ENCODE results near the gene PDE3B.
A peak's percentile ranks its signal among the peaks of the same experiment; 100 is the strongest.
"Not testable (repeated sequence)": the region's sequence is repeated elsewhere in the genome, so short reads cannot be mapped to it uniquely, and the experiment has no call there.

PDE3B gene

DNA sequence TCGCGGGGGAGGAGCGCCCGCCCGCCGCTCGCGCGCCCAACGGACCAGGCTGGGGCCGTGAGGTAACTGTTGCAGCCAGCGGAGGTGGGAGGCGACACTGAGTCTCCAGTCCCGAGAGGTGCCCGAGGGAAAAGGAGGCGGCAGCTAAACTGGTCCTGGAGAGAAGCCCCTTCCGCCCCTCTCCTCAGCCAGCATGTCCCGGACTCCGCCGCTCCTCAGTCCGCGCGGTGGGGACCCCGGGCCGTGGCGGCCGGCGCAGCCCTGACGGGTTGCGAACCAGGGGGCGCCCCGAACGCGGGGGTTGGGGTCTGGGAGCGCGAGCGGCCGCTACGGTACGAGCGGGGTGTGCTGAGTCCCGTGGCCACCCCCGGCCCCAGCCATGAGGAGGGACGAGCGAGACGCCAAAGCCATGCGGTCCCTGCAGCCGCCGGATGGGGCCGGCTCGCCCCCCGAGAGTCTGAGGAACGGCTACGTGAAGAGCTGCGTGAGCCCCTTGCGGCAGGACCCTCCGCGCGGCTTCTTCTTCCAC, at the start of gene PDE3B:
Gene PDE3B (plus strand): TSS at position 108 of the 529 bp plus-strand sequence. CDS start 272 bp downstream, at position 380.
- peak; percentile 81 for ATAC-seq

DNA sequence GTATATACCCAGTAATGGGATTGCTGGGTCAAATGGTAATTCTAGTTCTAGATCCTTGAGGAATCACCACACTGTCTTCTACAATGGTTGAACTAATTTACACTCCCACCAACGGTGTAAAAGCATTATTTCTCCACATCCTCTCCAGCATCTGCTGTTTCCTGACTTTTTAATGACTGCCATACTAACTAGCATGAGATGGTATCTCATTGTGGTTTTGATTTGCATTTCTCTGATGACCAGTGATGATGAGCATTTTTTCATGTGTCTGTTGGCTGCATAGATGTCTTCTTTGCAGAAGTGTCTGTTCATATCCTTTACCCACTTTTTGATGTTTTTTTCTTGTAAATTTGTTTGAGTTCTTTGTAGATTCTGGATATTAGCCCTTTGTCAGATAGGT, 48.3 kb upstream of the PDE3B start:
- not testable (repeated sequence) for ATAC-seq

More for the DNA sequence above, at the start of gene PDE3B:
- no peak for TF ChIP-seq RARB (CRISPR knock-in tag; IDR thresholded peaks at IDR 0.05)
- no peak for TF ChIP-seq ZNF8 (CRISPR knock-in tag; IDR thresholded peaks at IDR 0.05)
- TF ChIP-seq ARNTL (CRISPR knock-in tag; IDR thresholded peaks at IDR 0.05; ENCODE audit: borderline replicate concordance, low read depth): no peak
- TF ChIP-seq CSDC2 (CRISPR knock-in tag; IDR thresholded peaks at IDR 0.05): peak; percentile 67; the same call in 1 of the 2 replicates
- no peak for TF ChIP-seq ISL1 (CRISPR knock-in tag; IDR thresholded peaks at IDR 0.05)
- TF ChIP-seq, protein P1, sequence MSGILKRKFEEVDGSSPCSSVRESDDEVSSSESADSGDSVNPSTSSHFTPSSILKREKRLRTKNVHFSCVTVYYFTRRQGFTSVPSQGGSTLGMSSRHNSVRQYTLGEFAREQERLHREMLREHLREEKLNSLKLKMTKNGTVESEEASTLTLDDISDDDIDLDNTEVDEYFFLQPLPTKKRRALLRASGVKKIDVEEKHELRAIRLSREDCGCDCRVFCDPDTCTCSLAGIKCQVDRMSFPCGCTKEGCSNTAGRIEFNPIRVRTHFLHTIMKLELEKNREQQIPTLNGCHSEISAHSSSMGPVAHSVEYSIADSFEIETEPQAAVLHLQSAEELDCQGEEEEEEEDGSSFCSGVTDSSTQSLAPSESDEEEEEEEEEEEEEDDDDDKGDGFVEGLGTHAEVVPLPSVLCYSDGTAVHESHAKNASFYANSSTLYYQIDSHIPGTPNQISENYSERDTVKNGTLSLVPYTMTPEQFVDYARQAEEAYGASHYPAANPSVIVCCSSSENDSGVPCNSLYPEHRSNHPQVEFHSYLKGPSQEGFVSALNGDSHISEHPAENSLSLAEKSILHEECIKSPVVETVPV (CRISPR knock-in tag; IDR thresholded peaks at IDR 0.05): no peak
- TF ChIP-seq SNAI2 (CRISPR knock-in tag; IDR thresholded peaks at IDR 0.05): no peak

DNA sequence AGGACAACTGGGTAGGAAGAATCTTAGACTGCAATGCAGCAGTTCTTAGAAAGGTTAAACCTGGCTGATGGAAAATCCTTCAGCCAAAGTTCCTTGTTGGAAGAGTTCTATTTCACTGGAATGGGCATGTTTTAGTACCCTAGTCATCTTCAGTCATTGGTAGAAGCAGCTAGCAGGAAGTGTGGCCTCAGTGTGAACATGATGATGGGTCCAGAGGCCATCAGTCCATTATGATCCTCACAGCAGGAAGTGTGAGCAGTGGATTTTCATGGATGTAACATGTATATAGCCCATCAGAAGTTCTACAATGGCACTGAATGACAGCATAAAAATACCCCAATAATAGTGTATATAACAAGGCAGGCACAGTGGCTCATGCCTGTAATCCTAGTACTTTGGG, 35.9 kb upstream of the PDE3B start:
- TF ChIP-seq GLIS3 (CRISPR knock-in tag; IDR thresholded peaks at IDR 0.05) (no peak), ZNF70 (CRISPR knock-in tag; IDR thresholded peaks at IDR 0.05) (no peak), TOX (CRISPR knock-in tag; IDR thresholded peaks at IDR 0.05; ENCODE audit: borderline replicate concordance) (no peak), ZFP30 (CRISPR knock-in tag; IDR thresholded peaks at IDR 0.05) (no peak)
- no peak for ATAC-seq

DNA sequence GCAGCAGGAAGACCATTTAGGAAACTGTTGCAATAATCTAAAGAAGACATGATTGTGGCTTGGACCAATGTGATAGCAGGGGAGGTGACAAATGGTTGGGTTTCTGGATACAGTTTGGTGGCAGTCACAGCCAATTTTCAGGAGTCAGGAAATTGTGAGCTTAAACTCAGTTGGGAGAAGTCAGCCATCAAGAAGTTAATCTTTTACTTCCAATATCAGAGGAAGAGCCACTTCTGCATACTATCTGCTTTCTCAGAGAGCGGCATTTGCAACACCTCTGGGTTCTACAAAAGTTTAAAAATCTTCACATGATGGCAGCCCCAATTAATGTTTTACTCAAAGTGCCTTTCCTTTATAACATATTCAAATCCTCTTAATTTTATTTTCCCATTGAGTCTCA, 33.7 kb upstream of the PDE3B start:
- no peak for ATAC-seq
- no peak for TF ChIP-seq RARB (CRISPR knock-in tag; IDR thresholded peaks at IDR 0.05)

DNA sequence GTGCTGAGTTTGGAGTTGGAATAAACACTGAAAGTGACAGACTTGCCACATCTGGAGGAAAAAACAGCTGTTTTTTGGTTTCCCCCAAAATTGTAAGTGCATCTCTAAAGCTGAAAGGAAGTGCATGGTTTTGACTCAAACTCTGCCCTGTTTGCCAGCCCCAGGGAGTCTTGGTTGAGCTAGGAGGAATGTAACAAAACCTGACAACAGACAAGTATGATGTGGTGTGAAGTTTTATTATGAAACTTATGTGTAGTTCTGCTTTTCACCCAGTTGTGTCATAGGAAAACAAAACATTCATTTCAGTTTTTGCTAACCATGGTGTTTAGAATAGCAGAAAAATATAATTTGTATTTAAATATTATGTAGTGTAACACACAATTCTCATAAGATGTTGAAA, 31.7 kb upstream of the PDE3B start:
- ATAC-seq: no peak
- TF ChIP-seq, protein P1 (CRISPR knock-in tag; IDR thresholded peaks at IDR 0.05): no peak
- TF ChIP-seq ISL1 (CRISPR knock-in tag; IDR thresholded peaks at IDR 0.05) (no peak), ESRRG (CRISPR knock-in tag; IDR thresholded peaks at IDR 0.05) (no peak), TOX (CRISPR knock-in tag; IDR thresholded peaks at IDR 0.05; ENCODE audit: borderline replicate concordance) (no peak), BACH2 (CRISPR knock-in tag; IDR thresholded peaks at IDR 0.05; ENCODE audit: borderline replicate concordance) (no peak)

DNA sequence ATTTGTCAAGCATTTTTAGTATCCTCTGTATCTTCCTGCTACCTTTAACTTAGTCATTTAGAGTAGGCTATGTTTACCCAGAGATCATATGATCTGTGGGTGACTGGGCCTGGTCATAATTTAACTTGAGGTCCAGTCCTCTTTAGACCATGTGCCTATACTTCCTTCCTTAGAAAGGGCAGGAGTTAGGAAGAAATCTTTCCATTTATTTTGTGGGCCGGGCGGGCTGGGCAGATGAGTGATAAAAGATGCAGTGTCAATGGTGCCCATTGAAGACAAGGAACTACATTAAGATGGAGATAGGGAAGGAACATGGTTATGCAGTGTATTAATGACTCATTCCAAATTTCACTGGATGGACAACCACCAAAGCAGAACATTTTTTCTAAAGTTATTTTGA, 30.9 kb upstream of the PDE3B start:
- TF ChIP-seq OSR1 (CRISPR knock-in tag; IDR thresholded peaks at IDR 0.05) (no peak), BACH2 (CRISPR knock-in tag; IDR thresholded peaks at IDR 0.05; ENCODE audit: borderline replicate concordance) (no peak), ARNTL (CRISPR knock-in tag; IDR thresholded peaks at IDR 0.05; ENCODE audit: borderline replicate concordance, low read depth) (no peak), CSDC2 (CRISPR knock-in tag; IDR thresholded peaks at IDR 0.05) (no peak), ZNF70 (CRISPR knock-in tag; IDR thresholded peaks at IDR 0.05) (no peak), TCF4 (CRISPR knock-in tag; IDR thresholded peaks at IDR 0.05; ENCODE audit: borderline replicate concordance) (no peak), ZFP30 (CRISPR knock-in tag; IDR thresholded peaks at IDR 0.05) (no peak), PPARA (CRISPR knock-in tag; IDR thresholded peaks at IDR 0.05; ENCODE audit: borderline replicate concordance) (no peak), ISL1 (CRISPR knock-in tag; IDR thresholded peaks at IDR 0.05) (no peak), GLIS3 (CRISPR knock-in tag; IDR thresholded peaks at IDR 0.05) (no peak), ZC3H10 (CRISPR knock-in tag; IDR thresholded peaks at IDR 0.05) (no peak), ZNF565 (CRISPR knock-in tag; conservative IDR thresholded peaks at IDR 0.05; ENCODE audit: low read depth) (no peak), SNAI2 (CRISPR knock-in tag; IDR thresholded peaks at IDR 0.05) (no peak), ZNF8 (CRISPR knock-in tag; IDR thresholded peaks at IDR 0.05) (no peak), ESRRG (CRISPR knock-in tag; IDR thresholded peaks at IDR 0.05) (no peak), ZFP3 (CRISPR knock-in tag; IDR thresholded peaks at IDR 0.05) (no peak)
- TF ChIP-seq, protein P2, sequence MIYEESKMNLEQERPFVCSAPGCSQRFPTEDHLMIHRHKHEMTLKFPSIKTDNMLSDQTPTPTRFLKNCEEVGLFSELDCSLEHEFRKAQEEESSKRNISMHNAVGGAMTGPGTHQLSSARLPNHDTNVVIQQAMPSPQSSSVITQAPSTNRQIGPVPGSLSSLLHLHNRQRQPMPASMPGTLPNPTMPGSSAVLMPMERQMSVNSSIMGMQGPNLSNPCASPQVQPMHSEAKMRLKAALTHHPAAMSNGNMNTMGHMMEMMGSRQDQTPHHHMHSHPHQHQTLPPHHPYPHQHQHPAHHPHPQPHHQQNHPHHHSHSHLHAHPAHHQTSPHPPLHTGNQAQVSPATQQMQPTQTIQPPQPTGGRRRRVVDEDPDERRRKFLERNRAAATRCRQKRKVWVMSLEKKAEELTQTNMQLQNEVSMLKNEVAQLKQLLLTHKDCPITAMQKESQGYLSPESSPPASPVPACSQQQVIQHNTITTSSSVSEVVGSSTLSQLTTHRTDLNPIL (CRISPR knock-in tag; IDR thresholded peaks at IDR 0.05; ENCODE audit: low read depth): no peak
- TF ChIP-seq, protein P1 (CRISPR knock-in tag; IDR thresholded peaks at IDR 0.05): no peak
- TF ChIP-seq, protein P3, sequence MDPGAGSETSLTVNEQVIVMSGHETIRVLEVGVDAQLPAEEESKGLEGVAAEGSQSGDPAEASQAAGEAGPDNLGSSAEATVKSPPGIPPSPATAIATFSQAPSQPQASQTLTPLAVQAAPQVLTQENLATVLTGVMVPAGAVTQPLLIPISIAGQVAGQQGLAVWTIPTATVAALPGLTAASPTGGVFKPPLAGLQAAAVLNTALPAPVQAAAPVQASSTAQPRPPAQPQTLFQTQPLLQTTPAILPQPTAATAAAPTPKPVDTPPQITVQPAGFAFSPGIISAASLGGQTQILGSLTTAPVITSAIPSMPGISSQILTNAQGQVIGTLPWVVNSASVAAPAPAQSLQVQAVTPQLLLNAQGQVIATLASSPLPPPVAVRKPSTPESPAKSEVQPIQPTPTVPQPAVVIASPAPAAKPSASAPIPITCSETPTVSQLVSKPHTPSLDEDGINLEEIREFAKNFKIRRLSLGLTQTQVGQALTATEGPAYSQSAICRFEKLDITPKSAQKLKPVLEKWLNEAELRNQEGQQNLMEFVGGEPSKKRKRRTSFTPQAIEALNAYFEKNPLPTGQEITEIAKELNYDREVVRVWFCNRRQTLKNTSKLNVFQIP (CRISPR knock-in tag; IDR thresholded peaks at IDR 0.05; ENCODE audit: borderline replicate concordance, low read depth): no peak
- TF ChIP-seq, protein P4, sequence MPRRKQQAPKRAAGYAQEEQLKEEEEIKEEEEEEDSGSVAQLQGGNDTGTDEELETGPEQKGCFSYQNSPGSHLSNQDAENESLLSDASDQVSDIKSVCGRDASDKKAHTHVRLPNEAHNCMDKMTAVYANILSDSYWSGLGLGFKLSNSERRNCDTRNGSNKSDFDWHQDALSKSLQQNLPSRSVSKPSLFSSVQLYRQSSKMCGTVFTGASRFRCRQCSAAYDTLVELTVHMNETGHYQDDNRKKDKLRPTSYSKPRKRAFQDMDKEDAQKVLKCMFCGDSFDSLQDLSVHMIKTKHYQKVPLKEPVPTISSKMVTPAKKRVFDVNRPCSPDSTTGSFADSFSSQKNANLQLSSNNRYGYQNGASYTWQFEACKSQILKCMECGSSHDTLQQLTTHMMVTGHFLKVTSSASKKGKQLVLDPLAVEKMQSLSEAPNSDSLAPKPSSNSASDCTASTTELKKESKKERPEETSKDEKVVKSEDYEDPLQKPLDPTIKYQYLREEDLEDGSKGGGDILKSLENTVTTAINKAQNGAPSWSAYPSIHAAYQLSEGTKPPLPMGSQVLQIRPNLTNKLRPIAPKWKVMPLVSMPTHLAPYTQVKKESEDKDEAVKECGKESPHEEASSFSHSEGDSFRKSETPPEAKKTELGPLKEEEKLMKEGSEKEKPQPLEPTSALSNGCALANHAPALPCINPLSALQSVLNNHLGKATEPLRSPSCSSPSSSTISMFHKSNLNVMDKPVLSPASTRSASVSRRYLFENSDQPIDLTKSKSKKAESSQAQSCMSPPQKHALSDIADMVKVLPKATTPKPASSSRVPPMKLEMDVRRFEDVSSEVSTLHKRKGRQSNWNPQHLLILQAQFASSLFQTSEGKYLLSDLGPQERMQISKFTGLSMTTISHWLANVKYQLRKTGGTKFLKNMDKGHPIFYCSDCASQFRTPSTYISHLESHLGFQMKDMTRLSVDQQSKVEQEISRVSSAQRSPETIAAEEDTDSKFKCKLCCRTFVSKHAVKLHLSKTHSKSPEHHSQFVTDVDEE (CRISPR knock-in tag; IDR thresholded peaks at IDR 0.05): no peak
- no peak for ATAC-seq

Data from SK-N-SH treated with all-trans-retinoic acid at 6 μM for 48 hours (cell line).